Inferior parietal cortex (tissue), 1 donor: ENCODE data around the gene SUGCT.
"Not testable (repeated sequence)": the region's sequence is repeated elsewhere in the genome, so short reads cannot be mapped to it uniquely, and the experiment has no call there.

Experiments
- DNase-seq: peaks from one replicate; pipeline ENCODE4 v3.0.0-alpha.2; 2016; ENCODE audit errors: extremely low spot score

Gene SUGCT

GRCh38 chr7:40403703-40404476, 269.1 kb downstream of the SUGCT start:
- DNase-seq: no peak

GRCh38 chr7:40405991-40406390, 271.2 kb downstream of the SUGCT start:
- no peak for DNase-seq

GRCh38 chr7:40412323-40412722, 277.5 kb downstream of the SUGCT start:
- no peak for DNase-seq

GRCh38 chr7:40414704-40415103, 279.9 kb downstream of the SUGCT start:
- not testable (repeated sequence) for DNase-seq

- DNase-seq: no peak
Observed at GRCh38 chr7:40418448-40418847, 283.6 kb downstream of the SUGCT start.

- no peak for DNase-seq
Observed at GRCh38 chr7:40418983-40419382, 284.2 kb downstream of the SUGCT start.

DNA sequence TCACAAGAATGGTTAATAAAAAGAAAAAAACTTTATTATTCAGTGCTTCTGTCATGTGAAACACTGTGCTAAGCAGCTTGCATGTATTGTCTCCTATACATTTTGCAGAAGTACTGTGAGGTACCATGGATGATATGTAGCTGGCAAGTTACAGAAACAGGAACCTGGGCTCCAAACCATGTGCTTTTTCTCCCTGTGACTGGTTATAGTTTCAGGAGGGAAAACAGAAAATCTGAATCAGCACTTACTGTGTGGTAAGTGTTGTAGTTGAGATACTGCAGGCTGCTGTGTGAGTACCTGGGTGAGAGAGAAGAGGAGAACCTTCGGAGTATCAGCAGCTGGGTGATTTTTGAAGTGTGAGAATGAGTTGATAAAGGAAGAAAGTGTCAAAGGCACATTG, 285.0 kb downstream of the SUGCT start:
- DNase-seq: no peak

DNA sequence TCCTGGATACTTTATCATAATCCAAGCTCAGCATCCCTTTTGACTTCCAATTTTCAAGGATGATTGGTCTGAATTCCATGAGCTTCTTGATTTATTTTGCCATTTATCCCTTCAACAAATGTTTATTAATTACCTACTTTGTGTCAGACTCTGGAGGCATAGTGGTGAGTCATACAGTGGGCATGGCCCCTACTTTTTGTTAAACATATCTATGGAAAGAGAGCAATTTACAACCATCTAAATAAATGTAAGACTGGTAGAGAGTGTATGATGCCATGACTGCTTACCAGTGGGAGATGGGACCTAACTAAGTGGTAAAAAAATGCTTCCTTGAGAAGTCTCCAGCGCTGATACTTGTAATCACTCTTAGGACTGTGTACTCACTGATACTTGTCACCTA, 286.6 kb downstream of the SUGCT start:
- DNase-seq: no peak

DNA sequence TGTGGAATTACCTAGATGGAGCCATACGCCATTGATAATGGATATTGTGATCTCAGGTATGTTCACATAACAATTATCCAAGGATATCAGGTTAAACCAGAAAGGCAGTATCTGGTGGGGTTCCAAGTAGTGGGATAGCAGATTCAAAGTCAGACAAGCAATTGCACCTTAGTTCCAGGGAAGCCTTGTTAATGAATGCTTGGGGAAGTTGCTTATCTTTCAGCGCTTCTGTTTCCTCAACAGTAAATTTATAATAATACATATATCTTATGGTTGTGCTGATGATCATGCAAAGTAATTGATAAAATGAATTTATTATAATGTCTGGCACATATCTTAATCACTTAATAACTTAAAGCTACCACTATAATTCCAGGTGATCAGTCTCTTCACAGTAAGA, 290.9 kb downstream of the SUGCT start:
- no peak for DNase-seq

- no peak for DNase-seq
Observed at GRCh38 chr7:40428421-40428820, 293.6 kb downstream of the SUGCT start.

- no peak for DNase-seq
Observed at GRCh38 chr7:40429826-40430225, 295.0 kb downstream of the SUGCT start.

GRCh38 chr7:40432046-40432445, 297.2 kb downstream of the SUGCT start:
- no peak for DNase-seq

DNA sequence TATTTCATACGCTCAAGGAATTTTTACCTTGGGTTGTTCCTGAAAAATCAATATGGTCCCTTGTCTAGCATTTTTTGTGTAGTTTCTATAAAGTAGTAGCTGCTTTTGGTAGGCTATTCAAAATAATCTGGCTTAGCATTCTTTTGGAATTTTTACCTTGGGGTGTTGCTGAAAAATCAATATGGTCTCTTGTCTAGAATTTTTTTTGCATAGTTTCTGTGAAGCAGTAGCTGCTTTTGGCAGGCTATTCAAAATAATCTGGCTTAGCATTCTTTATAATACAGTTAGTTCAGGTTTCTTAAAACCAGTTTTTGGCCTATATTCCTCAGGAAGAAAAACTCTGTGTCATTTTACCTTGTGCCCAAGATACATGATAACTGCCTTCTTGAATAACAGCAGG, 301.9 kb downstream of the SUGCT start:
- DNase-seq: no peak

- no peak for DNase-seq
Observed at GRCh38 chr7:40437498-40437897, 302.7 kb downstream of the SUGCT start.

DNA sequence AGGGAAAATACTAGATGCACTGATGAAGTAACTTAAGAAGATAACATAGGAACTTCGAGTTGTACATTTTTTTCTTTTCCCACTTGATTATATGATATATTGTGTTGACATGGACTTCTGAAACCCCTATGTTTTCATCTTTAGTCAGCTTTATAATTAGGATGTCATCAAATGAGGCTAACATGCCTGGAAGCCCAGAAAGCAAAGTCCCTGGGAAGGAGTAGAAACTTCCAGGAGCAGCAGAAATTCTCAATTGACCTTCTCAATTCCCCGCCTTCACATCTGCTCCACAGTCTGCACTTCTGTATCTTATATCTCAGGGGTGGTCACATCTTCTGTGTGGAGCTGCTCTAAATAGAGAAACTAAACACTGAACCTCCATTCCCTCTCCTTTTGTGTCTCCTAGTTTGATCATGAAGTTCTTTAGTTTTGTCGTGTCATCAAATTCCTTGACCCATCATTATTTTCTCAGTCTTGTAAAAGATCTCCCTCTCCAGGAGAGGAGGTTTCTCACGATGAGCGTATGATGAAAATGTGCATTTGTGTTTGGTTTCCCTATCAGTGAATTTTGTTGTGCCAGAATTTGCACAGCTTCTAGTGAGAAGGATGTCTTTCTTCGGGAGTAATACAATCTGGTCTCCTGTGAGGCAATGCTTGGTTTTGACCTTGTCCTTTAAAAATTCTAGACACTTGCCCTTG, 303.3 kb downstream of the SUGCT start:
- no peak for DNase-seq

DNA sequence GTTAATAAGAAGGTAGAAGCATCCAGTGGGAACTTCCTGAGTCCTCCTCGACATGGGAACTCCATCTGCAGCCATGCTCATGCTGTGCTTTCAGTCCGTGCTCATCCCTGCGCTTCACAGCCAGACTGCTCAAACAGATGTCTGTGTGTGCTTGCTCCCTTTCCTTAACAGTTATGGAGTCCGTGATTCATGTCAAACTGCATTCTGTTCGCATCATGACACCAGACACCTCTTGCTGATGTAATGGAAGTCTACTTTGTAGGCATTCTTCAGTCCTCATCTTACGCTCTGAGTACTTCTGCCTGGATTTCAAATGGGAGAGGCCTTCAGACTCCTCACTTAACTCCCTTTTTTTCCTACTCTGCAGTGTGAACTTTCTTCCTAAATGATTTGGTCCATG, 304.9 kb downstream of the SUGCT start:
- DNase-seq: no peak

GRCh38 chr7:40447345-40447744, 312.5 kb downstream of the SUGCT start:
- no peak for DNase-seq

- no peak for DNase-seq
Observed at GRCh38 chr7:40455485-40455884, 320.7 kb downstream of the SUGCT start.

DNA sequence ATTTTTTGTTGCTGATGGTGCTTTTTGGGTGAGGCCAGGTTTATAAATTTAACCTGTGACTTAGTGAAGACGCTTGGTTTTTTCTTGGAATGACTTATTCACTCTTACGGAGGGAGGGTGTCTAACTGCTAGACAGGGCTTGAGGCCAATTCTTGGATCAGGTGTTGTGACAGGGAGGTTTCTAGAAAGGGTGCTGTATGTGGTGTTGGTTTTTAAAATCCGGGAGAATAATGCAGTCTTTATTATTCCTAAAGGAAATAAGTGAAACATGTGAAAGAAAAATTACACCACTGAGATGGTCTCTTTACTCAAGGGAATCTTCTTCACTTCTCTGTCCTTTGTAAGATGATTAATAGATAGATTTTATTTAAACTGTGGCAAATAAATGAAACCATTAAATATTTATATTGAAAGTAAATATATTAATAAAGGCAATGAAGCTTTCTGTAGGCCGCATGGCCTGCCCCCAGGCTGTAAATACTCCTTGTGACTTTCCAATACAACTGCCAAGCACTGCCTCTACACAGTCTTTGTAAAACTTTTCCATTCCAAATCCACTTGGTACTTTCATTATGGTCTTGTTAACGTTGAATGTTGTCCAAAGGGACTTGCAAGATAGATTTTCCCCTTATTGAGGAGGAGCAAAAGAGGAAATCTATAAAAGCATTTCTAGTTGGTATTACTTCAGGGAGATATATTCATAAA, 323.1 kb downstream of the SUGCT start:
- no peak for DNase-seq

DNA sequence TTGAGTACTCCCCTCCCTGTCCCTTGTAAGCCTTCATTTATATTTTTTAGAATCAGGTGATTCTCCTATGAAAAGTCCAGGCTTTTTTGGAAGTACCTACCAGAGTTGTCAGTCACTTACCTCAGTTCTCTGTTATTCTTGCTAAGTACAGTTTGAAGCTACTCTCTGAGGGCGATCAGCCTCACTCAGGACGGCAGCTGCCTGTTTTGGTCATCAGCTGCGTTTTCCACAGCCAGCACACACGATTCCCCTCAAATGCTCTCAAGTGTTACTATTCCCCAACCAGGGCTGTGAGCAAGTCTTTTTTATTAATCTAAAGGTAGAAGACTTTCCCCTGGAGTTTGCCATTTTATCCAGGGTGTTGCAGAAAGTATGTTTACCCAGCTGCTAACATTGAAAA, 328.6 kb downstream of the SUGCT start:
- no peak for DNase-seq

DNA sequence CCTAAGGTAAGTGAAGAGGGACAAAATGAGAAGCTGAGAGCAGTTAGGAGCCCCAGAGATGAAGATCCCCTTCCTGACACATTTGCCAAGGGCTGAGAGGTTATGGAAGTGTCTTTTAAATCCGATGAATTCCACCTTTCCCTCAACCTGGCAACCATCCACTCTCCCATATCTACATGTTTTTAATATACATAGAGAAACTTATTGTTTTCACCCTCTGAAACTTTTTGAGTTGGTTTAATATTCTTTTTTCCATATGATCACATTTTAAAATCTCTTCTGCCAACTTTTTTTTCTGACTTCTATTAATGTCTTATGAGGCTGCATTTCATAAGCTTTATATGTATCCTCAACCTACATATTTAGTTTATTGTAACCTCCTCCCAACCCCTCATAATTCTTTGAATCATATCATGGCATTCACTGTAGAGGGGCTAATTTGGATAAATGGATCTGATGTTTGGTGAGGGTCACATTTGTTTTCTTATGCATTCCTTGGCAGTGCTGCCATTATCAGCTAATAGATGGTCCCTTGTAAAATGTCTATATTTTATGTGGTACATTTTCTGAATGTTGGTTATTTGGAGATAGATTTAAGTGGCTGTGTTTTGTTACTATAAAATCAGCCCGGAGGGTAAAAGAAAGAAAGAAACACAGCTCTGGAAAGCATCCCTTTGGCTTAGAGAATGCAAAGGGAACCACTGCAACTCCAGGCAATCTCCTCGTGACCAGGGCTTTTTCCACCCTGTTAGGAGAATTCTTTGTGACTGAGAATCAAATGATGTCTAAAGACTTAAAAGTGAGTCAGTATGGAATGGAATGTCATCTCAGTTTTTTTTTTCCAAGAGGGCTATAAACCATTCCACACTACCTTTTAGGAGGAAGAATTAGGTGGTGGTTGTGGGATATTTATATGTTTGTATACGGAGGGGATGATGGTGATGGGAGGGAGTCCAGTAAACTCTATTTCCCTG, 334.4 kb downstream of the SUGCT start:
- DNase-seq: no peak
